H9 (cell line): ENCODE results near the gene IRX4. TPM values are rescaled to one million over a fixed set of nuclear protein-coding genes. Genes with fewer than 3 reads are reported as not detected.
A peak's percentile ranks its signal among the peaks of the same experiment; 100 is the strongest.

Source experiments
- DNase-seq: peaks from one replicate; pipeline ENCODE4 v3.0.0-alpha.2; 2017
- H2AFZ ChIP-seq: one replicate; pipeline ENCODE4 v1.6.1; 2013; ENCODE audit warnings: mild to moderate bottlenecking, low read length, control low read depth, moderate library complexity
- H2AK5ac ChIP-seq: 2 replicates; pipeline ENCODE4 v1.6.1; 2013; ENCODE audit warnings: low read length, control low read depth, mixed read lengths; ENCODE audit not compliant: insufficient read length
- H2BK120ac ChIP-seq: one replicate; pipeline ENCODE4 v1.6.1; 2013; ENCODE audit warnings: low read depth, mild to moderate bottlenecking, low read length, control low read depth, inconsistent platforms; ENCODE audit not compliant: poor library complexity, severe bottlenecking
- H2BK12ac ChIP-seq: 2 replicates; pipeline ENCODE4 v1.6.1; 2013; ENCODE audit warnings: low read length, control low read depth, mixed read lengths, low read depth; ENCODE audit not compliant: insufficient read length
- H2BK15ac ChIP-seq: 2 replicates; pipeline ENCODE4 v1.6.1; 2013; ENCODE audit warnings: low read depth, low read length, control low read depth
- H2BK20ac ChIP-seq: one replicate; pipeline ENCODE4 v1.6.1; 2013; ENCODE audit warnings: low read depth, mild to moderate bottlenecking, low read length, control low read depth, inconsistent platforms; ENCODE audit not compliant: poor library complexity, severe bottlenecking
- H2BK5ac ChIP-seq: 2 replicates; pipeline ENCODE4 v1.6.1; 2013; ENCODE audit warnings: low read length, control low read depth, mixed read lengths; ENCODE audit not compliant: insufficient read length
- H3K14ac ChIP-seq: 2 replicates; pipeline ENCODE4 v1.6.1; 2013; ENCODE audit warnings: low read length, control low read depth; ENCODE audit not compliant: insufficient read depth
- H3K18ac ChIP-seq: 2 replicates; pipeline ENCODE4 v1.6.1; 2013; ENCODE audit warnings: low read depth, mild to moderate bottlenecking, mixed read lengths, low read length, control low read depth; ENCODE audit not compliant: insufficient read length
- H3K23ac ChIP-seq: 2 replicates; pipeline ENCODE4 v1.6.1; 2013; ENCODE audit warnings: low read length, control low read depth, mixed read lengths, low read depth; ENCODE audit not compliant: insufficient read length
- H3K23me2 ChIP-seq: 2 replicates; pipeline ENCODE4 v1.6.1; 2013; ENCODE audit warnings: low read depth, mild to moderate bottlenecking, mixed read lengths, low read length, control low read depth; ENCODE audit not compliant: insufficient read length, poor library complexity, severe bottlenecking
- H3K27ac ChIP-seq: 2 replicates; pipeline ENCODE4 v1.5.1; 2013; ENCODE audit warnings: low read length, control low read depth, mixed read lengths, low read depth; ENCODE audit not compliant: insufficient read length
- H3K27me3 ChIP-seq: 2 replicates; pipeline ENCODE4 v1.6.1; 2013; ENCODE audit warnings: low read length, control low read depth, inconsistent platforms; ENCODE audit not compliant: insufficient read depth
- H3K4ac ChIP-seq: 2 replicates; pipeline ENCODE4 v1.6.1; 2013; ENCODE audit warnings: low read depth, mild to moderate bottlenecking, control low read depth, inconsistent platforms, low read length, moderate library complexity
- H3K4me1 ChIP-seq: 2 replicates; pipeline ENCODE4 v1.6.1; 2013; ENCODE audit warnings: low read length, control low read depth, inconsistent platforms; ENCODE audit not compliant: insufficient read depth
- H3K4me2 ChIP-seq: 2 replicates; pipeline ENCODE4 v1.6.1; 2013; ENCODE audit warnings: low read length, control low read depth, mixed read lengths; ENCODE audit not compliant: insufficient read length, insufficient read depth
- H3K56ac ChIP-seq: 2 replicates; pipeline ENCODE4 v1.6.1; 2013; ENCODE audit warnings: low read depth, mild to moderate bottlenecking, mixed read lengths, low read length, control low read depth; ENCODE audit not compliant: insufficient read length
- H3K79me1 ChIP-seq: 2 replicates; pipeline ENCODE4 v1.6.1; 2013; ENCODE audit warnings: low read depth, mild to moderate bottlenecking, moderate library complexity, low read length, control low read depth, inconsistent platforms; ENCODE audit not compliant: insufficient read depth, poor library complexity, severe bottlenecking
- H3K79me2 ChIP-seq: 2 replicates; pipeline ENCODE4 v1.6.1; 2013; ENCODE audit warnings: low read length, control low read depth, inconsistent platforms; ENCODE audit not compliant: insufficient read depth
- H3K9ac ChIP-seq: 2 replicates; pipeline ENCODE4 v1.6.1; 2013; ENCODE audit warnings: low read length, control low read depth, mixed read lengths; ENCODE audit not compliant: insufficient read length; ENCODE audit errors: extremely low read depth
- H3K9me3 ChIP-seq: one replicate; pipeline ENCODE4 v1.6.1; 2013; ENCODE audit warnings: low read depth, low read length, inconsistent platforms; ENCODE audit not compliant: control insufficient read depth
- H3T11ph ChIP-seq: one replicate; pipeline ENCODE4 v1.6.1; 2013; ENCODE audit warnings: mild to moderate bottlenecking, low read length, control low read depth, inconsistent platforms
- H4K20me1 ChIP-seq: one replicate; pipeline ENCODE4 v1.6.1; 2013; ENCODE audit not compliant: control insufficient read depth, insufficient read length, insufficient read depth
- H4K5ac ChIP-seq: 2 replicates; pipeline ENCODE4 v1.6.1; 2013; ENCODE audit warnings: low read depth, mild to moderate bottlenecking, mixed read lengths, low read length, control low read depth; ENCODE audit not compliant: insufficient read length
- H4K8ac ChIP-seq: replicated peaks from 2 replicates; pipeline ENCODE4 v1.6.1; 2013; ENCODE audit warnings: low read length, control low read depth, mixed read lengths, low read depth; ENCODE audit not compliant: insufficient read length
- H4K91ac ChIP-seq: 2 replicates; pipeline ENCODE4 v1.6.1; 2013; ENCODE audit warnings: low read depth, mild to moderate bottlenecking, moderate library complexity, mixed read lengths, low read length, control low read depth; ENCODE audit not compliant: insufficient read length
- H3K27ac Mint-ChIP-seq, 3 experiments: 2 replicates in 2 of 3; 3 replicates in 1 of 3; pipeline ENCODE4 v1.8.0; 2020 to 2021; ENCODE audit warnings: mixed read lengths in 3 of 3, mild to moderate bottlenecking in 1 of 3, moderate library complexity in 1 of 3
- H3K27me3 Mint-ChIP-seq: 2 replicates; pipeline ENCODE4 v1.8.0; 2021; ENCODE audit warnings: low read depth, mild to moderate bottlenecking, moderate library complexity, mixed read lengths
- H3K36me3 Mint-ChIP-seq, 3 experiments: 2 replicates in 2 of 3; 3 replicates in 1 of 3; pipeline ENCODE4 v1.8.0; 2020 to 2021; ENCODE audit warnings: low read depth in 3 of 3, mixed read lengths in 3 of 3; ENCODE audit not compliant: insufficient read depth in 1 of 3
- H3K4me1 Mint-ChIP-seq, 2 experiments: 2 replicates each; pipeline ENCODE4 v1.8.0; 2020; ENCODE audit warnings: mixed read lengths in 2 of 2
- H3K4me3 Mint-ChIP-seq, 2 experiments: 2 replicates in 1 of 2; 3 replicates in 1 of 2; pipeline ENCODE4 v1.8.0; 2020 to 2021; ENCODE audit warnings: mild to moderate bottlenecking in 2 of 2, mixed read lengths in 2 of 2, moderate library complexity in 1 of 2
- H3K9me3 Mint-ChIP-seq, 2 experiments: 2 replicates in 1 of 2; 3 replicates in 1 of 2; pipeline ENCODE4 v1.8.0; 2020; ENCODE audit warnings: mild to moderate bottlenecking in 2 of 2, mixed read lengths in 2 of 2, moderate library complexity in 1 of 2
- CTCF ChIP-seq: fragments of 200-600 bp; sonication (generic); conservative IDR thresholded peaks from 3 replicates; pipeline ENCODE4 v1.8.0; 2021; ENCODE audit warnings: antibody characterized with exemption, mild to moderate bottlenecking
- WGBS: extraction: QIAGEN DNeasy Blood & Tissue Kit; methylation state at CpG from one replicate; pipeline ENCODE4 v1.1.7; 2013; ENCODE audit warnings: missing lambda C conversion rate, low lambda C conversion rate, mixed read lengths; ENCODE audit not compliant: insufficient read length; ENCODE audit errors: extremely low coverage; 5-methylcytosine and 5-hydroxymethylcytosine counted together
- total RNA-seq: library from RNA; stranded (reverse); gene quantifications from 2 replicates; pipeline ENCODE4 v1.2.1, GENCODE V29; 2021

The IRX4 gene
- total RNA-seq, 1 experiment from 2014 or later = 3.2 TPM

GRCh38 chr5:1931604-1932231 lies 49.0 kb upstream of the IRX4 start:
- Histone ChIP-seq H3K9ac (no peak overlapping the region), H3K18ac (no peak overlapping the region), H4K91ac (no peak overlapping the region), H4K8ac (no peak overlapping the region), H3K4ac (no peak overlapping the region), H2BK120ac (no peak overlapping the region), H3K23ac (no peak overlapping the region), H2BK15ac (no peak overlapping the region), H2AK5ac (no peak overlapping the region), H3T11ph (no peak overlapping the region), H3K9me3 (no peaks in the 10 kb centered on the region), H3K14ac (peak overlapping the region; percentile 51; the same call in 1 of the 2 replicates), H3K4me1 (no peaks in the 10 kb centered on the region; the same call in 1 of the 2 replicates), H2BK5ac (no peak overlapping the region), H3K79me2 (no peaks in the 10 kb centered on the region), H2BK20ac (no peak overlapping the region), H2AFZ (no peak overlapping the region), H4K5ac (no peak overlapping the region), H2BK12ac (no peak overlapping the region), H3K79me1 (no peaks in the 10 kb centered on the region), H4K20me1 (peaks cover 4% of the 10 kb centered on the region), H3K27ac (no peak overlapping the region), H3K4me2 (peak overlapping the region; percentile 61), H3K23me2 (peaks cover 6% of the 10 kb centered on the region), H3K56ac (no peak overlapping the region), H3K27me3 (no peaks in the 10 kb centered on the region; the same call in 1 of the 2 replicates)
- peak overlapping the region; percentile 69 to 81 for H3K4me3 Mint-ChIP-seq
- H3K9me3 Mint-ChIP-seq = no peaks in the 10 kb centered on the region
- WGBS = no CpG with 5 or more reads among the region's 27 CpGs
- peaks cover 8 to 11% of the 10 kb centered on the region in 2 experiments; a peak in 3 of 4 replicates for H3K4me1 Mint-ChIP-seq
- peaks cover 0 to 1% (median 0%) of the 10 kb centered on the region in 3 experiments; a peak in 1 of 7 replicates for H3K36me3 Mint-ChIP-seq
- DNase-seq = peak; percentile 70
- no peak for TF ChIP-seq CTCF
- H3K27ac Mint-ChIP-seq = no peak overlapping the region
- H3K27me3 Mint-ChIP-seq = peaks cover 22% of the 10 kb centered on the region
